ENCODE data around the gene IFRD1.
"Not testable (repeated sequence)": the region's sequence is repeated elsewhere in the genome, so short reads cannot be mapped to it uniquely, and the experiment has no call there.

Gene IFRD1

GRCh38 chr7:112442210-112442609, 8.1 kb upstream of the IFRD1 start:
- DNase-seq (ENCODE audit: low spot score) = no peak

GRCh38 chr7:112444505-112444904, 5.8 kb upstream of the IFRD1 start:
- DNase-seq (ENCODE audit: low spot score) = no peak

GRCh38 chr7:112446431-112446830, 3.8 kb upstream of the IFRD1 start:
- DNase-seq (ENCODE audit: low spot score) = no peak

GRCh38 chr7:112447406-112447805, 2.9 kb upstream of the IFRD1 start:
- DNase-seq (ENCODE audit: low spot score) = no peak

- no peak for DNase-seq (ENCODE audit: low spot score)
Observed at GRCh38 chr7:112448381-112448780, 1.9 kb upstream of the IFRD1 start.

GRCh38 chr7:112448891-112449290, 1.4 kb upstream of the IFRD1 start:
- DNase-seq (ENCODE audit: low spot score) = no peak

GRCh38 chr7:112449353-112449752, 907 bp upstream of the IFRD1 start:
- DNase-seq (ENCODE audit: low spot score) = peak; percentile 47

- DNase-seq (ENCODE audit: low spot score) = peak; percentile 93
Observed at GRCh38 chr7:112450807-112451761, 824 bp downstream of the IFRD1 start.

- no peak for DNase-seq (ENCODE audit: low spot score)
Observed at GRCh38 chr7:112452102-112452888, 2.0 kb downstream of the IFRD1 start.

GRCh38 chr7:112453505-112454171, 3.4 kb downstream of the IFRD1 start:
- no peak for DNase-seq (ENCODE audit: low spot score)

- DNase-seq (ENCODE audit: low spot score) = not testable (repeated sequence)
Observed at GRCh38 chr7:112454191-112454590, 3.9 kb downstream of the IFRD1 start.

GRCh38 chr7:112459645-112460044, 9.4 kb downstream of the IFRD1 start:
- no peak for DNase-seq (ENCODE audit: low spot score)

- DNase-seq (ENCODE audit: low spot score) = no peak
Observed at GRCh38 chr7:112462236-112462635, 12.0 kb downstream of the IFRD1 start.

- no peak for DNase-seq (ENCODE audit: low spot score)
Observed at GRCh38 chr7:112467867-112468266, 17.6 kb downstream of the IFRD1 start.

GRCh38 chr7:112470194-112470593, 19.9 kb downstream of the IFRD1 start:
- DNase-seq (ENCODE audit: low spot score) = no peak

- DNase-seq (ENCODE audit: low spot score) = no peak
Observed at GRCh38 chr7:112476390-112477052, 26.3 kb downstream of the IFRD1 start.

GRCh38 chr7:112481121-112481736, 31.0 kb downstream of the IFRD1 start:
- no peak for DNase-seq (ENCODE audit: low spot score)

- no peak for DNase-seq (ENCODE audit: low spot score)
Observed at GRCh38 chr7:112481833-112482670, 31.8 kb downstream of the IFRD1 start.

GRCh38 chr7:112484671-112485167, 34.5 kb downstream of the IFRD1 start:
- DNase-seq (ENCODE audit: low spot score) = no peak

- DNase-seq (ENCODE audit: low spot score) = no peak
Observed at GRCh38 chr7:112485766-112486165, 35.5 kb downstream of the IFRD1 start.

Measured in activated CD4-positive, alpha-beta T cell treated with anti-CD3 and anti-CD28 coated beads, Interleukin-2, Interleukin-4, amounts not matched to agents 100 ng/mL and 50 ng/mL, durations not matched to agents 16 hours and 8 hours (primary cell).